GM19239 (cell line): ENCODE measurements around the gene C16orf87.

Experiments
- DNase-seq: peaks from one replicate; pipeline ENCODE4 v3.0.0; 2011; ENCODE audit warnings: low spot score; ENCODE audit not compliant: insufficient read length
- FAIRE-seq: peaks from 2 replicates; lab custom pipeline; 2011; peaks lifted over from hg19 to GRCh38; lab: Jason Lieb, UNC

Gene C16orf87

DNA sequence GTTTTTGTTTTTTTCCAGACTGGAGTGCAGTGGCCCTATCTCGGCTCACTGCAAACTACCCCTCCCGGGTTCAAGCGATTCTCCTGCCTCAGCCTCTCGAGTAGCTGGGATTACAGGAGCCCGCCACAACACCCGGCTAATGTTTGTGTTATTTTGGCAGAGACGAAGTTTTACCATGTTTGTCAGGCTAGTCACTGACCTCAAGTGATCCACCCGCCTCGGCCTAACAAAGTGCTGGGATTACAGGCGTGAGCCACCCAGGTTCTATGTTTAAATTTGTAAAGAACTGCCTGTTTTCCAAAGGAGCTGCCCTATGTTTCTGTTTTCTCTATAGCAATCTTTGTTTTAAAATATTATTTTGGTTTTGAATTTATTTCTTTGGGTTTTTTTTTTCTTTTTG, 13.8 kb upstream of the C16orf87 start:
- FAIRE-seq (no peak), DNase-seq (no peak)

DNA sequence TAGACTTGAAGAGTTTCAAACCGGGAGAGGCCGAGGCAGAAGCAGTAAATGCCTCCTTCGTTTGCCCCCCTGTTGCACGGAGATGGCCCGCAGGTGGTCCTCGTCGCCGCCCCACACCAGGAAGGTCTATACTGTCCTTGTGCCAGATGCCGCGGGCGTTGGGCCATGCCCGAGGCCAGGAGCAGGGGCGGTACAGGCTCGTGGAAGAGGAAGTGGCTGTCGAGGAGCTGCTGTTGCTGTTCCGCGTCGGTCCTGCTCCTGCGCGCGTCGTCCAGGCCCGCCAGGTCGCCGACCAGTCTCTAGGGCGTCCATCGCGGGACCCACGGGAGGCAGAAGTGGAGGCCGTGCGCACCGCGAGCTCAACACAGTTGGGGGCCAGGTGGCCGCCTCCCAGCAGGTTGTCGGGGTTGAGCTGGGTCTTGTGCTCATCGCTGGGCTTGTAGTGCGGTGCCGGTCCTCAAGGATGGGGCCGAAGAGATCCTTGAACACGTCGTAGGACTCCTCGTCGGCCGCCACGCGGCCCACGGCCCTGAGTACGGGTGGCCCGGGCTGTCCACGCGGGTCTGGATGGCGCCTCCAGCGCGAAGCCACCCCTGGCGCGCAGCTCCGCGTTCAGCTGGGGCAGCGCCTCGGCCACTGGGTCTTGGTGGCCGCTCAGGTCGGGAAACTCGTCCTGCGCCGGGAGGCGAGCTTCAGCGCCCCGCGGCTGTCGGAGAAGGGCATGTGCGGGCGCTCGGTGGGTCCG, 13.1 kb upstream of the C16orf87 start:
- DNase-seq (no peak), FAIRE-seq (no peak)

DNA sequence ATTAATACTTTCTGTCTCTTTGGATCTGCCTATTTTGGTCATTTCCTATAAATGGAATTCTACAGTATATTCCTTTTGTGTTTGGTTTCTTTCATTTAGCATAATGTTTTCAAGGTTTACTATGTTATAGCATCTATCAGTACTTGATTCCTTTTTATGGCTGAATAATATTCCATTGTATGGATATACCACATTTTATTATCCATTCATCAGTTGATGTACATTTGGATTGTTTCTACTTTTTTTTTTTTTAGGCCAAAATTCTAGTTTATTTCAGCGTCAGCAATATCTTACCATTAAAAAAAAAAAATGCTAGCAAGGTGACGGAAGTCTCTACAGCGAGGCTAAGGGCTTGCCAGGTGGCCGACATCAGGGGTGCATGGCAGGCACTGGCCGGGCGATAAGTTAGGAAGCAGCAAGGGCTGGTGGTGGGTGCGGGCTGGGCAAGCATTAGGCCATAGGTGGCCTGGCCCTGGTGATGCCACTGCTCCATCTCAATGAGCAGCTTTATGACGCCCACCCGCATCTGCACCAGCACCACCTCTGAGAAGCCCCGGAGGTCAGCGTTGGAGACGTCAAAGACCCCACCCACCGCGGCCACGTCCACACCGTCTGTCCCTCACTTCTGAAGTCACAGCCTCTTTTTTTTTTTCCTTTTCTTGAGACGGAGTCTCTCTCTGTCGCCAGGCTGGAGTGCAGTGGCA, 11.4 kb upstream of the C16orf87 start:
- FAIRE-seq (no peak), DNase-seq (no peak)

DNA sequence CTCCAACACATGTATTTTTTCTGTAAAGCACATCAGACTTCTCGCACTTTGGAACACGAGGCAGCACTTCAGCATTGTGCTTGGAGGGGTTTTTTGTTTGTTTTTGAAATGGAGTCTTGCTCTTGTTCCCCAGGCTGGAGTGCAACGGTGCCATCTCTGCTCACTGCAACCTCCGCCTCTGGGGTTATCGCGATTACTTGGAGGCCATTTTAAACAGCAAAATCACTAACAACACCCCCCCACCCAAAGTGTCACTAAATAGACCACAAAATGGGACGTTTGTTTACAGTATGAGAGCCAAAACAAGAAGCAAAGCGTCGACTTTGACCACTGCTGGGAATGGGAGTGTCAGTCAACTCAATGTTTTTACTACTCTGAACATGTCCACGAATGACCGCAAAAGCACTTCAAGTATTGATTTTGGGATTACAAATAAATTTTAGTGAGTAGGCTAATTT, 9.0 kb upstream of the C16orf87 start:
- no peak for FAIRE-seq
- DNase-seq: no peak

DNA sequence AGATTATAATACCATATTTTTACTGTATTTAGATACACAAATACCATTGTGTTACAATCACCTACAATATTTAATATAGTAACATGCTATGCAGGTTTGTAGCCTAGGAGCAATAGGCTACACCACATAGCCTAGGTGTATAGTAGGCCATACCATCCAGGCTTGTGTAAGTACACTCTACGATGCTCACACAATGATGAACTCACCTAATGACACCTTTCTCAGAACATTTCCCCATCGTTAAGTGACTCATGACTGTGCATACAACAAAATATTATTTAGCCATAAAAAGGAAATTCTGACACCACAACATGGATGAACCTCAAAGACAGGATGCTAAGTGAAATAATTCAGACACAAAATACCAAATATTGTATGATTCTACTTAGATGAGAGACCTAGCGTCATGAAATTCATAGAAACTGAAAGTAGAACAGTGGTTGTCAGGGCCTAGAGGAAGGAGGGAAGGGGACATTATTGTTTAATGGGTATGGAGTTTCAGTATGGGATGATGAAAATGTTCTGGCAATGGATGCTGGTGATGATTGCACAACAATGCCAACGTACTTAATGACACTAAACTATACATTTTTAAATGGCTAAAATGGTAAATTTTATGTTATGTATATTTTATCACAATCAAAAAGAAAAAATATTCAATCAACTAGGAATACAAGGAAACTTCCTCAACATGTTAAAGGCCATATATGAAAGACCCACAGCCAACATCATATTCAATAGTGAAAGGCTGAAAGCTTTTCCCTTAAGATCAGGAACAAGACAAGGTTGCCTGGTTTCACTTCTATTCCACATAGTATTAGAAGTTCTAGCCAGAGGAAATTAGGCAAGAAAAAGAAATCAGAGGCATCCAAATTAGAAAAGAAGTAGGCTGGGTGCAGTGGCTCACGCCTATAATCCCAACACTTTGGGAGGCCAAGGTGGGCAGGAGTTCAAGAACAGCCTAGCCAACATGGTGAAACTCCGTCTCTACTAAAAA, 5.9 kb upstream of the C16orf87 start:
- no peak for FAIRE-seq
- DNase-seq: no peak

DNA sequence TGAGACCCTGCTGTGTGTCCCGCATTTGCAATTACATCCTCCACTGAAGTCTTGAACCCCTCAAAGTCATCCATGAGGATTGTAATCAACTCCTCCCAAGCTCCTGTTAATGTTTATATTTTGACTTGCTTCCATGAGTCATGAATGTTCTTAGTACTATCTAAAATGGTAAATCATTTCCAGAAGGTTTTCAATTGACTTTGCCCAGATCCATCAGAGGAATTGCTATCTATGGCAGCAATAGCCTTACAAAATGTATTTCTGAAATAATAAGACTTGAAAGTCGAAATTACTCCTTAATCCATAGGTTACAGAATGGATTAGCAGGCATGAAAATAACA, 2.5 kb upstream of the C16orf87 start:
- FAIRE-seq: no peak
- DNase-seq: no peak

DNA sequence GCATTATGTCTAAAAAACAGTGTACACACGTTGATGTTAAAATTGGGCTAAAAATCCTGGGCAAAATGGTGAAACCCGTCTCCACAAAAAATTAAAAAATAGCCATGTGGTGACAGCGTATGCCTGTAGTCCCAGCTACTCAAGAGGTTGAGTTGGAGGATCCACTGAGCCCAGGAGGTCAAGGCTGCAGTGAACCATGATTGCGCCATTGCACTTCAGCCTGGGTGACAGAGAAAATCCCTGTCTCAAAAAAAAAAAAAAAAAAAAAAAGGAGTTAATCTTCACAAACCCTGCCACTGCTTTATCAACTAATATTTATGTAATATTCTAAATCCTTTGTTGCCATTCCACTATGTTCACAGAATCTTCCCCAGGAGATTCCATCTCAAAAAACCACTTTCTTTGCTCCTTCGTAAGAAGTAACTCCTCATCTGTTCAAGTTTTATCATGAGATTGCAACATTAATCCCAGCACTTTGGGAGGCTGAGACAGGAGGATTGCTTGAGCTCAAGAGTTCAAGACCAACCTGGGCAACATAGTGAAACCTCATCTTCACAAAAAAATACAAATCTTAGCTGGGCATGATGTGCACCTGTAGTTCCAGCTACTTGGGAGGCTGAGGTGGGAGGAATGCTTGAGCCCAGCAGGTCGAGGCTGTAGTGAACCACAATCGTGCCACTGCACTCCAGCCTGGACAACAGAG, 1.9 kb upstream of the C16orf87 start:
- no peak for FAIRE-seq
- no peak for DNase-seq

DNA sequence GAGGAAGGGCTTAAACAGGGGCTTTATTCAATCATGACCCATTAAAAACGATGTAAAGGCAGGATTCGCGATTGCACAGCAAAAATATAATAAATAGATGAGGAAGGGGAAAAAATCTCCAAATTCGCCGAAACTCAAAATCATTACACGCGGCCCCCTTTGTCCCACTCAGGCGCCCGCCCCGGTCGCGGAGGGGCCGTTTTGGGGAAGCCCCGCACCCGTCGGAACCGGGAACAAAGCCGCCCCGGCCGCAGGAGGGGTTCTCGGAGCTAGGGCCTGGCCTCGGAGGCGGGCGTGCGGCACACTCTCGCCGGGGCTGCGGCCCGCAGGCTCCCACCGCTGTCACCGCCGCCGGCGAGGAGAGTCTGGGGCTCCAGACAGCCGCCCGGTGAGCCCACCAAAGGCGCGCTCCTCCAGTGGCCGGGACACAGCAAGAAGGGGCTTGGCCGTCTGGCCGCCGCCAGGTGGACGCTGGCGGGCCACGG, 521 bp downstream of the C16orf87 start:
- peak; percentile 87 for FAIRE-seq
- DNase-seq: no peak

DNA sequence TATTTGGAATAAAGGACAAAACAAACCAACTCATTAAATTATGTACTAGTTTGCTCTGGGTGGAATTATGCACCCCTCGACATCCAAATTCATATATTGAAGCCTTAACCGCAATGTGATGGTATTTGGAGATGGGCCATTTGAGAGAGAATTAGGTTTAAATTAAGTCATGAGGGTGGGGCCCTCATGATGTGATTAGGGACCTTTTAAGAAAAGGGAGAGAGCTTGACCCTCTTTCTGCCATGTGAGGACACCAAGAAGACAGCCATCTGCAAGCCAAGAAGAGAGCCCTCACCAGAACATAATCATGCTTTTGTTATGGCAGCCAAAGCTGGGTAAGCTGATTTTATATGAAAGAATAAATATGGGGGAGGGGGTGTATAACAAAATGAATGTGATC, 2.0 kb downstream of the C16orf87 start:
- FAIRE-seq (peak; percentile 40), DNase-seq (no peak)

DNA sequence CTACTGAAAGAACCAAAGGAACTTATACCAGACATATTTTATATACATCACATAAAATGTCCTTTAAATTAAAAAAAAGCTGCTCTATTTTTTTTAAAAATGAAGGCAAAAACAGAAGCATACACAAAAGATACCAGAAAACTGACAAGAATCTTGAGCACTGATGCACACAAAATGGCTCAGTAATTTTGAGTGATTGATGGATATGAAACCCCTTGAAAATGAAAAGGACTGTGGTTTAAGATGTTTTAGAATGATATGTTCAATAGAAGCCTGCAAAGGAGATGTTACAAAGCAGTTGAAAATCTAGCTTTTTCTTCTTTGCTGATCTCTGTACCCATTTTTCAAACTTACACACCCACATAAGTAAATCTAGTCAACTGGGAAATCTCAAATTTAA, 2.7 kb downstream of the C16orf87 start:
- FAIRE-seq: peak; percentile 80
- no peak for DNase-seq

DNA sequence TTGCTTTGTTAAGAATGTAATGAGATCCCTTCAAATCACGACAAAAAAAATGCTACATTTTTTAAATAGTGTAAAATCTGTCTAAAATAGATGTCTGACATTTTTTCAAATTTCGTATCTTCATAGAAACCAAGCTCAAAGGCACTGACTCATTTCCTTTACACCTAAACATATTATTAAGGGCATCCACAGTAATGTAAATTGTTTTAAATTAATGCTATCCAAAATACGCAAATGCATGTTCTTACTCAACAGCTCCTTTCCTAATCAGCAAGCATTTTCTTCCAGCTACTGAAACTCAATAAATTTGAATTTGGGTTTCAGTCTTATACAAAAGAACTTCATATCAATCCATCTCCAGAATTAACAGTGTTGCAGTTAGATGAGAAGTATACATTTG, 4.3 kb downstream of the C16orf87 start:
- DNase-seq (no peak), FAIRE-seq (peak; percentile 76)

DNA sequence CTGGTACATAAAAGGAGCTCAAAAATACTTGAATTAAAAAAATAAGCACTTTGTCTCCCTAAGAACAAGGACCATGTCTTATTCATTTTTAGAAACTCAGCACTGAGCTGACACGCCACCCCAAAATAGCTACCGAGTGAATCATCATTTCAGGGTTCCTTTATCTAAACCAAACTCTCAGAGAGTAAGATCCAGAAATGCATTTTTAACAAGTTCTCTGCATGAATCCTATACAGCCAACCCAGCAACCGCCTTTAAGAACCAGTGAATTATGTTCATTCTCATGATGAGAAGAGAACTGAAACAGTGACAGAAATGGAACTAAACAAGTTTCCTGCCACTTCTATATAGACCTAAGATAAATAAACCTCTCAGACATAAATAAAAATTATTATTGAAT, 8.7 kb downstream of the C16orf87 start:
- DNase-seq (no peak), FAIRE-seq (peak; percentile 87)

DNA sequence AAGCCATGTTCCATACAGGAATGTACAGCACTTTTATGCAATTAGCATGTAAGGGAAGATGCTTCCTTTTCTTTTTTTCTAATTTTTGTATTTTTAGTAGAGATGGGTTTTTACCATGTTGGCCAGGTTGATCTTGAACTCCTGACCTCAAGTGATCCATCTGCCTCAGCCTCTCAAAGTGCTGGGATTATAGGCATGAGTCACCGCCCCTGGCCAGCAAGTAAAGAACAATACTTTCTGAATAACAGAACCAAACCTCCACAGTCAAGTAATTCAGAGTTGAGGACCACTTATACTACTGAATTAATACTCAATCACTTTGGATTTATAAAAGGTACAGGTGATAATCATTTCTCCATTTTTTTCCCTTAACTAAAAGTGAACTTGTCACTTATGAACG, 13.0 kb downstream of the C16orf87 start:
- DNase-seq (no peak), FAIRE-seq (no peak)

DNA sequence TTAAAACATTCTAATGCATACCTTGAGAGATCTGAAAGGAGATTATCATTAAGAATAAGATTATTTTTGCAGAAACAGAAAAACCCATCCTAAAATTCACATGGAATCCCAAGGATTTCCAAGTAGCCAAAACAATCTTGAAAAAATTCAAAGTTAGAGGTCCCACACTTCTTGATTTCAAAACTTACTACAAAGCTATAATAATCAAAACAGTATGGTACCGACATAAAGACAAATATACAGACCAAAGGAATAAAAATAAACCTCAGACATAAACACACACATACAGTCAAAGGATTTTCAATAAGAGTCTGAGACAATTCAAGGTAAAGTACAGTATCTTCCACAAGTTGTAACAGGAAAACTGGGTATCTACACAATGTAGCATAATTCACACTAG, 16.2 kb downstream of the C16orf87 start:
- no peak for DNase-seq
- peak; percentile 76 for FAIRE-seq

DNA sequence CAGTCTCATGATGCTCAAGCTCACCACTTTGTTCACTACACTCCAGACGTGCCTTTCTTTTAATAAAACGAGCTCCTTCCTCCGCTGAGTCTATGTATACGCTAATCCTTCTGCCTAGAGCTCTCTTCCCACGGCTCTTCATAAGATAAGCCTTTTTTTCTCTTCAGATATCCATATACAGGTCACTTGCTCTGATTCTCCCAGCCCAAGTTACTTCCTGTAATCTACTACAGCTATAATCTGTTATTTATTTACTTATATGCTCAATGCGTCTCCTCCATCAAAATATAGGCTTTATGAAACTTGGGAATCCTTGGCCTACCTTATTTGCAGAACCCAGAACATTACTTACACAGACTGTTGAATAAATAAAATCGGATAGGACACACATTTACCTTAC, 17.4 kb downstream of the C16orf87 start:
- FAIRE-seq (peak; percentile 28), DNase-seq (no peak)

DNA sequence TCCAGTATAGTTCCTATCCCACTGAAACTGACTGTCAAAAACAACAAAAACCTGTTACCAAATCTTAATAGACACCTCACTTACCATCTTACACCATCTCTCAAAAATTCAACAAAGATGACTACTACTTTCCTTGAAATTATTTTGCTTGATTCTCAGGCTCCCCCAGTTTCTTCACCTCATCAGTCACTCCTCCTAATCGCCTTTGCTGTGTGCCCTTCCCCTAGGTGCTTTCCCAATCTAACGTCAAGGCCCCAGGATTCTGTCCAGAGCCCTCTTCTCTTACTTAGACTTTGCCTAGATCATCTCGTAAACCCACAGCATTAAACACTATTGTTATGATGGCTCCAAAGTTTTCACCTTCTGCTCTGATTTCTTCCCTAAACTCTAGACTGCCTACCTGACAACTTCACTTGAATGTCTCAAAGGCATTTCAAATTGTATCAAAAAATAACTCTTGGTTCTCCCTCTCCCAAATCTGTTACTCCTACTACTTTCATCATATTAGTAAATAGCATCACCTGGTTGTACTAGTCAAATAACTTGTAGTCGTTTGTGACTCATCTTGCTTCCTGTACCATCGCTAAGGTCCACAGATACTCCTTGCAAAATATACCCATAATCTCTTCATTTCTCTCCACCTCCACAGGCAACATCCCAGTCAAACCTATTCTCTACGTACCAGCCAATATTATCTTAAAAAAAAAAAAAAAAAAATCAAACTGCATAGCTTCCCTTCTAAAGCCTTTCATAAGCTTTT, 18.0 kb downstream of the C16orf87 start:
- peak; percentile 81 for FAIRE-seq
- no peak for DNase-seq

DNA sequence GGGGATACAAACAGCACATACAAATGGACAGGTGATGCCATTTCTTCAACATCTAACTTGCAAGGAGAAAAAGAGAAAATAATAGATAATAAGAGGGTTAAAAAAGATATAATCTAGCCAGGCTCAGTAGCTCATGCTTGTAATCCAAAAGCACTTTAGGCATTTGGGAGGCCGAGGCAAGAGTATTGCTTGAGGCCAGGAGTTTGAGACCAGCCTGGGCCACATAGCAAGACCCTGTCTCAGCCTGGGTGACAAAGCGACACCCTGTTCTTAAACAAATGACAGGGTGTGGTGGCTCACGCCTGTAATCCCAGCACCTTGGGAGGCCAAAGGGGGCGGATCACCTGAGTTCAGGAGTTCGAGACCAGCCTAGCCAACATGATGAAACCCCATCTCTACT, 19.3 kb downstream of the C16orf87 start:
- peak; percentile 31 for FAIRE-seq
- no peak for DNase-seq

DNA sequence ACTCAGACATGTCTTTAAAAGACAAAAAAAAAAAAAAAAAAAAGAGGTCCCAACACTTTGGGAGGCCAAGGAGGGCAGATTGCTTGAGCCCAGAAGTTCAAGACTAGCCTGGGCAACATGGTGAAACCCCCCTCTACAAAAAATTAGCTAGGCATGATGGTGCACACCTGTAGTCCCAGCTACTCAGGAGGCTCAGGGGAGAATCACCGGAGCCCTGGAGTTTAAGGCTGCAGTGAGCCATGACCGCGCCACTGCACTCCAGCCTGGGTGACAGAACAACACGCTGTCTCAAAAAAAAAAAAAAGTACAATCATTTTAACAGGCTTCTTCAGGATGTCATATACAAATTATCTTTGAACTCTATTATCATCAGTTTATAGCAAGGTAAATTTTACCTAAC, 22.0 kb downstream of the C16orf87 start:
- DNase-seq: no peak
- FAIRE-seq: peak; percentile 44

DNA sequence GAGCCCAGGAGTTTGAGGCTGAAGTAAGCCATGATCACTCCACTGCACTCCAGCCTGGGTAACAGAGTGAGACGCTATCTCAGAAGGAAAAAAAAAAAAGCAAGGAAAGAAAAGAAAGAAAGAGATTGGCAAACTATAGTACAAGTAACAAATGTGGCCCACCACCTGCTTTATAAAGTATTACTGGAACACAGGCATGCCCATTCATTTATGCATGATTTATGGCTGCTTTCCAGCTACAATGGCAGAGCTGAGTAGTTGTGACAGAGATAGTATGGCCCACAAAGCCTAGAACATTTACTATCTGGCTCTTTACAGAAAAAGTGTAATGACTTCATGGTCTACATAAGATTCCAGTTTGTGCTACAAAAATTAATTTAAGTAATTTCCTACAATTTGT, 23.6 kb downstream of the C16orf87 start:
- DNase-seq (no peak), FAIRE-seq (no peak)
